ENCODE measurements around the gene PBX1. TPM values are rescaled to one million over a fixed set of nuclear protein-coding genes. Genes with fewer than 3 reads are reported as not detected.

Gene PBX1
- total and polyA plus RNA-seq, 2 experiments from 2014 or later, result 40.0 to 104 TPM

DNA sequence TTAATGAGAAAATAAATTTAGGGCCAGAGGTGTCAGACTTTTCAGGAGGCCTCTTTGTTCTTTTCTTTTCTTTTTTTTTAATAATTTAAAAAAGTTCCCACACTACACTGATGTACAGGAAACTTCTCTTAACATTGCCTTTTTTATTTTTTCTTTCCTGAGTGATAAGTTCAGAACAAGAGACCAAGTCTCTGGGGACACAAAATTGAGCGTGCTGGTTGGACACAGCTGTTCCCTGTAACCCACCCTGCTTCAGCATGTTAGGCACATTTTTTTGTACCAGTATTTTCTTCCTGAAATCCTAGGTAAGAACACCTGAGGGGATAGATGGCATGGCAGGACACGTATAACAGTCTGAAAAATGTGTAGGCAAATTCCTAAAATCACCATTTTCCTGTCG is 50.1 kb downstream of the PBX1 start:
- Histone ChIP-seq H4K20me1 (replicated peaks; ENCODE audit: insufficient read depth) (peaks cover 28% of the 10 kb centered on the region), H2AFZ (no peak overlapping the region), H3K27me3 (ENCODE audit: insufficient read depth) (no peaks in the 10 kb centered on the region), H3K4me2 (peak overlapping the region; percentile 13; the same call in 1 of the 2 replicates), H3K9me2 (ENCODE audit: insufficient read depth) (no peaks in the 10 kb centered on the region), H3F3A (replicated peaks; ENCODE audit: low read depth) (no peaks in the 10 kb centered on the region; the same call in 1 of the 2 replicates), H3K4me1 (ENCODE audit: insufficient read depth) (peaks cover 91% of the 10 kb centered on the region), H3K36me3 (ENCODE audit: insufficient read depth) (no peaks in the 10 kb centered on the region), H3K79me2 (replicated peaks; ENCODE audit: insufficient read depth) (peaks cover 100% of the 10 kb centered on the region), H3K27ac (ENCODE audit: low read depth) (peak overlapping the region; percentile 60), H3K4me3 (no peak overlapping the region)
- TF ChIP-seq, protein P1, sequence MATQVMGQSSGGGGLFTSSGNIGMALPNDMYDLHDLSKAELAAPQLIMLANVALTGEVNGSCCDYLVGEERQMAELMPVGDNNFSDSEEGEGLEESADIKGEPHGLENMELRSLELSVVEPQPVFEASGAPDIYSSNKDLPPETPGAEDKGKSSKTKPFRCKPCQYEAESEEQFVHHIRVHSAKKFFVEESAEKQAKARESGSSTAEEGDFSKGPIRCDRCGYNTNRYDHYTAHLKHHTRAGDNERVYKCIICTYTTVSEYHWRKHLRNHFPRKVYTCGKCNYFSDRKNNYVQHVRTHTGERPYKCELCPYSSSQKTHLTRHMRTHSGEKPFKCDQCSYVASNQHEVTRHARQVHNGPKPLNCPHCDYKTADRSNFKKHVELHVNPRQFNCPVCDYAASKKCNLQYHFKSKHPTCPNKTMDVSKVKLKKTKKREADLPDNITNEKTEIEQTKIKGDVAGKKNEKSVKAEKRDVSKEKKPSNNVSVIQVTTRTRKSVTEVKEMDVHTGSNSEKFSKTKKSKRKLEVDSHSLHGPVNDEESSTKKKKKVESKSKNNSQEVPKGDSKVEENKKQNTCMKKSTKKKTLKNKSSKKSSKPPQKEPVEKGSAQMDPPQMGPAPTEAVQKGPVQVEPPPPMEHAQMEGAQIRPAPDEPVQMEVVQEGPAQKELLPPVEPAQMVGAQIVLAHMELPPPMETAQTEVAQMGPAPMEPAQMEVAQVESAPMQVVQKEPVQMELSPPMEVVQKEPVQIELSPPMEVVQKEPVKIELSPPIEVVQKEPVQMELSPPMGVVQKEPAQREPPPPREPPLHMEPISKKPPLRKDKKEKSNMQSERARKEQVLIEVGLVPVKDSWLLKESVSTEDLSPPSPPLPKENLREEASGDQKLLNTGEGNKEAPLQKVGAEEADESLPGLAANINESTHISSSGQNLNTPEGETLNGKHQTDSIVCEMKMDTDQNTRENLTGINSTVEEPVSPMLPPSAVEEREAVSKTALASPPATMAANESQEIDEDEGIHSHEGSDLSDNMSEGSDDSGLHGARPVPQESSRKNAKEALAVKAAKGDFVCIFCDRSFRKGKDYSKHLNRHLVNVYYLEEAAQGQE (IDR thresholded peaks at IDR 0.05; ENCODE audit: unreplicated experiment), result no peak
- TF ChIP-seq, protein P2, sequence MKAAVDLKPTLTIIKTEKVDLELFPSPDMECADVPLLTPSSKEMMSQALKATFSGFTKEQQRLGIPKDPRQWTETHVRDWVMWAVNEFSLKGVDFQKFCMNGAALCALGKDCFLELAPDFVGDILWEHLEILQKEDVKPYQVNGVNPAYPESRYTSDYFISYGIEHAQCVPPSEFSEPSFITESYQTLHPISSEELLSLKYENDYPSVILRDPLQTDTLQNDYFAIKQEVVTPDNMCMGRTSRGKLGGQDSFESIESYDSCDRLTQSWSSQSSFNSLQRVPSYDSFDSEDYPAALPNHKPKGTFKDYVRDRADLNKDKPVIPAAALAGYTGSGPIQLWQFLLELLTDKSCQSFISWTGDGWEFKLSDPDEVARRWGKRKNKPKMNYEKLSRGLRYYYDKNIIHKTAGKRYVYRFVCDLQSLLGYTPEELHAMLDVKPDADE (IDR thresholded peaks at IDR 0.05), result no peak
- TF ChIP-seq JUNB (IDR thresholded peaks at IDR 0.05; ENCODE audit: unreplicated experiment), result no peak
- TF ChIP-seq, protein P3, sequence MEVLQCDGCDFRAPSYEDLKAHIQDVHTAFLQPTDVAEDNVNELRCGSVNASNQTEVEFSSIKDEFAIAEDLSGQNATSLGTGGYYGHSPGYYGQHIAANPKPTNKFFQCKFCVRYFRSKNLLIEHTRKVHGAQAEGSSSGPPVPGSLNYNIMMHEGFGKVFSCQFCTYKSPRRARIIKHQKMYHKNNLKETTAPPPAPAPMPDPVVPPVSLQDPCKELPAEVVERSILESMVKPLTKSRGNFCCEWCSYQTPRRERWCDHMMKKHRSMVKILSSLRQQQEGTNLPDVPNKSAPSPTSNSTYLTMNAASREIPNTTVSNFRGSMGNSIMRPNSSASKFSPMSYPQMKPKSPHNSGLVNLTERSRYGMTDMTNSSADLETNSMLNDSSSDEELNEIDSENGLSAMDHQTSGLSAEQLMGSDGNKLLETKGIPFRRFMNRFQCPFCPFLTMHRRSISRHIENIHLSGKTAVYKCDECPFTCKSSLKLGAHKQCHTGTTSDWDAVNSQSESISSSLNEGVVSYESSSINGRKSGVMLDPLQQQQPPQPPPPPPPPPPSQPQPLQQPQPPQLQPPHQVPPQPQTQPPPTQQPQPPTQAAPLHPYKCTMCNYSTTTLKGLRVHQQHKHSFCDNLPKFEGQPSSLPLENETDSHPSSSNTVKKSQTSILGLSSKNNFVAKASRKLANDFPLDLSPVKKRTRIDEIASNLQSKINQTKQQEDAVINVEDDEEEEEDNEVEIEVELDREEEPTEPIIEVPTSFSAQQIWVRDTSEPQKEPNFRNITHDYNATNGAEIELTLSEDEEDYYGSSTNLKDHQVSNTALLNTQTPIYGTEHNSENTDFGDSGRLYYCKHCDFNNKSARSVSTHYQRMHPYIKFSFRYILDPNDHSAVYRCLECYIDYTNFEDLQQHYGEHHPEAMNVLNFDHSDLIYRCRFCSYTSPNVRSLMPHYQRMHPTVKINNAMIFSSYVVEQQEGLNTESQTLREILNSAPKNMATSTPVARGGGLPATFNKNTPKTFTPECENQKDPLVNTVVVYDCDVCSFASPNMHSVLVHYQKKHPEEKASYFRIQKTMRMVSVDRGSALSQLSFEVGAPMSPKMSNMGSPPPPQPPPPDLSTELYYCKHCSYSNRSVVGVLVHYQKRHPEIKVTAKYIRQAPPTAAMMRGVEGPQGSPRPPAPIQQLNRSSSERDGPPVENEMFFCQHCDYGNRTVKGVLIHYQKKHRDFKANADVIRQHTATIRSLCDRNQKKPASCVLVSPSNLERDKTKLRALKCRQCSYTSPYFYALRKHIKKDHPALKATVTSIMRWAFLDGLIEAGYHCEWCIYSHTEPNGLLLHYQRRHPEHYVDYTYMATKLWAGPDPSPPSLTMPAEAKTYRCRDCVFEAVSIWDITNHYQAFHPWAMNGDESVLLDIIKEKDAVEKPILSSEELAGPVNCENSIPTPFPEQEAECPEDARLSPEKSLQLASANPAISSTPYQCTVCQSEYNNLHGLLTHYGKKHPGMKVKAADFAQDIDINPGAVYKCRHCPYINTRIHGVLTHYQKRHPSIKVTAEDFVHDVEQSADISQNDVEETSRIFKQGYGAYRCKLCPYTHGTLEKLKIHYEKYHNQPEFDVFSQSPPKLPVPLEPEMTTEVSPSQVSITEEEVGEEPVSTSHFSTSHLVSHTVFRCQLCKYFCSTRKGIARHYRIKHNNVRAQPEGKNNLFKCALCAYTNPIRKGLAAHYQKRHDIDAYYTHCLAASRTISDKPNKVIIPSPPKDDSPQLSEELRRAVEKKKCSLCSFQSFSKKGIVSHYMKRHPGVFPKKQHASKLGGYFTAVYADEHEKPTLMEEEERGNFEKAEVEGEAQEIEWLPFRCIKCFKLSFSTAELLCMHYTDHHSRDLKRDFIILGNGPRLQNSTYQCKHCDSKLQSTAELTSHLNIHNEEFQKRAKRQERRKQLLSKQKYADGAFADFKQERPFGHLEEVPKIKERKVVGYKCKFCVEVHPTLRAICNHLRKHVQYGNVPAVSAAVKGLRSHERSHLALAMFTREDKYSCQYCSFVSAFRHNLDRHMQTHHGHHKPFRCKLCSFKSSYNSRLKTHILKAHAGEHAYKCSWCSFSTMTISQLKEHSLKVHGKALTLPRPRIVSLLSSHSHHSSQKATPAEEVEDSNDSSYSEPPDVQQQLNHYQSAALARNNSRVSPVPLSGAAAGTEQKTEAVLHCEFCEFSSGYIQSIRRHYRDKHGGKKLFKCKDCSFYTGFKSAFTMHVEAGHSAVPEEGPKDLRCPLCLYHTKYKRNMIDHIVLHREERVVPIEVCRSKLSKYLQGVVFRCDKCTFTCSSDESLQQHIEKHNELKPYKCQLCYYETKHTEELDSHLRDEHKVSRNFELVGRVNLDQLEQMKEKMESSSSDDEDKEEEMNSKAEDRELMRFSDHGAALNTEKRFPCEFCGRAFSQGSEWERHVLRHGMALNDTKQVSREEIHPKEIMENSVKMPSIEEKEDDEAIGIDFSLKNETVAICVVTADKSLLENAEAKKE (CRISPR knock-in tag; IDR thresholded peaks at IDR 0.05), result no peak
- no peak for TF ChIP-seq EZH2phosphoT487 (IDR thresholded peaks at IDR 0.05; ENCODE audit: unreplicated experiment)
- H3K4me3 Mint-ChIP-seq, result no peak overlapping the region
- DNase-seq (ENCODE audit: low spot score) (no peak), ATAC-seq (no peak)
- peaks cover 14% of the 10 kb centered on the region for H3K27me3 Mint-ChIP-seq (ENCODE audit: insufficient read depth, low read depth, poor library complexity)
- H3K4me1 Mint-ChIP-seq, result peaks cover 93% of the 10 kb centered on the region
- H3K9me3 Mint-ChIP-seq, result no peaks in the 10 kb centered on the region
- peaks cover 18% of the 10 kb centered on the region for H3K36me3 Mint-ChIP-seq (ENCODE audit: low read depth)
- no peak overlapping the region for H3K27ac Mint-ChIP-seq

Data from GM23338 (cell line).